ENCODE results near the gene BPIFB6.

GRCh38 chr20:32983459-32984112 lies 47.9 kb upstream of the BPIFB6 start:
- TF ChIP-seq CTCF (conservative IDR thresholded peaks at IDR 0.05; ENCODE audit: low read depth, low read length) (no peak), EZH2 (IDR thresholded peaks at IDR 0.05; ENCODE audit: low read length, unreplicated experiment) (no peak), EZH2phosphoT487 (IDR thresholded peaks at IDR 0.05; ENCODE audit: borderline replicate concordance, low read length) (no peak)

All from PC-3 (cell line).